GM19240 (cell line): ENCODE results near the gene CSNK1E.

Experiments used
- DNase-seq: peaks from one replicate; pipeline ENCODE4 v3.0.0; 2011; ENCODE audit warnings: low spot score; ENCODE audit not compliant: insufficient read length

CSNK1E gene

GRCh38 chr22:38282397-38282796 lies 34.8 kb downstream of the CSNK1E start:
- no peak for DNase-seq

- DNase-seq, result no peak
Observed at GRCh38 chr22:38276166-38276565, 41.1 kb downstream of the CSNK1E start.

- no peak for DNase-seq
Observed at GRCh38 chr22:38273135-38273826, 44.0 kb downstream of the CSNK1E start.

- peak; percentile 73 for DNase-seq
Observed at GRCh38 chr22:38272373-38273134, 44.7 kb downstream of the CSNK1E start, which contains the start of gene TMEM184B. TSS of gene TMEM184B (minus strand) at chr22:38273010. CDS start at chr22:38247961, 25,049 bp downstream.

GRCh38 chr22:38271927-38272372 lies 45.3 kb downstream of the CSNK1E start:
- DNase-seq, result no peak

- DNase-seq, result no peak
Observed at GRCh38 chr22:38271101-38271500, 46.1 kb downstream of the CSNK1E start.

GRCh38 chr22:38270091-38270992 lies 46.9 kb downstream of the CSNK1E start:
- DNase-seq, result no peak

- DNase-seq, result no peak
Observed at GRCh38 chr22:38269466-38269865, 47.8 kb downstream of the CSNK1E start.

GRCh38 chr22:38267086-38267485 lies 50.1 kb downstream of the CSNK1E start:
- DNase-seq, result no peak

GRCh38 chr22:38266120-38266519 lies 51.1 kb downstream of the CSNK1E start:
- no peak for DNase-seq

GRCh38 chr22:38264322-38264843 lies 52.9 kb downstream of the CSNK1E start:
- no peak for DNase-seq

- no peak for DNase-seq
Observed at GRCh38 chr22:38262051-38262795, 55.0 kb downstream of the CSNK1E start.

GRCh38 chr22:38260761-38261681 lies 56.2 kb downstream of the CSNK1E start:
- DNase-seq, result no peak

GRCh38 chr22:38259370-38259769 lies 57.9 kb downstream of the CSNK1E start:
- DNase-seq, result no peak

- DNase-seq, result no peak
Observed at GRCh38 chr22:38258895-38259294, 58.3 kb downstream of the CSNK1E start.

GRCh38 chr22:38257650-38258250 lies 59.5 kb downstream of the CSNK1E start:
- DNase-seq, result no peak

GRCh38 chr22:38257181-38257580 lies 60.1 kb downstream of the CSNK1E start:
- DNase-seq, result no peak

- no peak for DNase-seq
Observed at GRCh38 chr22:38255697-38256096, 61.5 kb downstream of the CSNK1E start.

- DNase-seq, result no peak
Observed at GRCh38 chr22:38251341-38251692, 65.9 kb downstream of the CSNK1E start.
